ENCODE measurements around the gene TRIP4. TPM values are rescaled to one million over a fixed set of nuclear protein-coding genes. Genes with fewer than 3 reads are reported as not detected.

The TRIP4 gene
- total and polyA plus RNA-seq, 9 of the 15 experiments (the other 6 are each of a cell fraction or from before 2014, with no cell fraction given): 7.6 to 23.3 (median 16.7) TPM

- TF ChIP-seq ZBTB40 (IDR thresholded peaks at IDR 0.05) (no peak), ZBTB40 (CRISPR knock-in tag; IDR thresholded peaks at IDR 0.05) (no peak), PKNOX1 (IDR thresholded peaks at IDR 0.05) (no peak), NR2C2 (CRISPR knock-in tag; IDR thresholded peaks at IDR 0.05) (no peak), NR2C2 (tag; IDR thresholded peaks at IDR 0.05) (no peak), ERF (CRISPR knock-in tag; IDR thresholded peaks at IDR 0.05) (no peak), GTF2A2 (tag; IDR thresholded peaks at IDR 0.05) (no peak), SMARCA5 (IDR thresholded peaks at IDR 0.05) (no peak)
Measured at GRCh38 chr15:64478863-64479262, 91.2 kb downstream of the TRIP4 start (continued).

Measured in K562 (cell line).